ENCODE data around the gene MYO18B. TPM values are rescaled to one million over a fixed set of nuclear protein-coding genes. Genes with fewer than 3 reads are reported as not detected.

Gene MYO18B
- total RNA-seq, 1 experiment from 2014 or later: 0.11 TPM

DNA sequence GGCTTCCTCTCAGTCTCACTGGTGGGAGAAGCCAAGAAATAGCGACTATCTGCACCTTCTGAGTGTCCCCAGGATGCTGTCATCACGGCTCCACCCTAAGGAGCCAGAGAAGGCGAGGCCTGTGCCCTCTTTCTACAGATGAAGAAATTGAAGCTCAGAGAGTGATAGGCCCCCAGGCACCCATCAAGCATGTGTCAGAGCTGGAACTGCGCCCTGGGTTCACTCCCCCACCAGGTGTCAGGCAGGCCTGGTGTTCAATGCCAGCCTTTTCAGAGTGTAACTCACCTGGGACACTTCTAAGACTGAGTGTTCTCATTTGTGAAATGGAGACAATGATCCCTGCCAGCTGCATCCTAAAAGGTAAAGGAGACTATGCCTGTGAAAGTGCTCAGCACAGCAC lies 299.9 kb downstream of the MYO18B start:
- Histone ChIP-seq H3K27ac (no peak overlapping the region), H3K4me3 (no peak overlapping the region), H3K27me3 (replicated peaks) (no peaks in the 10 kb centered on the region), H3K36me3 (no peaks in the 10 kb centered on the region), H3K4me1 (replicated peaks) (peaks cover 4% of the 10 kb centered on the region; the same call in 1 of the 2 replicates), H3K9me3 (replicated peaks) (no peaks in the 10 kb centered on the region)
- DNase-seq (ENCODE audit: low read depth in 1 of 2, low spot score in 2 of 2): no peak

DNA sequence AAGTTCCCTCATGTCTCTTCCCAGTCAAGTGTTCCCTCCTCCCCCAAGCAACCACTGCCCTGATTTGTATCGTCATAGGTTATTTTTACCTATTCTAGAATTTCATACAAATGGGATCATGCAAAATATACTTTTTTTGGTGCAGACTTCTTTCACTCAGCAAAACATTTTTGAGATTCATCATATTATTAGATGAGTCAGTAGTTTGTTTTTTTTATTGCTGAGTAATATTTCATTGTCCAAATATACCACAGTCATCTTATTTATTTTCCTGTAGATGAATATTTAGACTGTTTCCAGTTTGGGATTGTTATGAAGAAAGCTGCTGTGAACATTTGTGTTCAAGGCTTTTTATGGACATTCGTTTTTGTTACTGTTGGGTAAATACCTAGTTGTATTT lies 301.0 kb downstream of the MYO18B start:
- H3K36me3 ChIP-seq: no peaks in the 10 kb centered on the region
- H3K4me3 ChIP-seq: no peak overlapping the region

DNA sequence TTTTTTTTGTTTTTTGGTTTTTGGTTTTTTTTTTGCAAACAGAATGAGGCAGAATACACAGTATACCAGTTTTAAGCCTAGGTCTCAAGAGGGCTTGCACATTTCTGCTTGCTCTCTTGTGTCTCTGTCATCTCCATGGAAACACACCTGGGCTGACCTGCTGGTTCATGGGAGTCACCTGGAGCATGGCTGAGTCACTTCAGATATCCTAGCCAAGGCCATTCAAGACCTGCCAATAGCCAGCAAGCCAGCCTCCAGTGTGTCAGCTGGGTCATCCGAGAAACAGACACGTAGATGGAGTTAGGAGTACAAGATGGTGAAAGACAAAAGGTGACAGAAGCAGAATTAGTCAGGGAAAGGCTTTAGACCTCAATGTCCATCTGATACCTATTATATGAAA lies 303.1 kb downstream of the MYO18B start:
- no peak overlapping the region for H3K27ac ChIP-seq
- peaks cover 5% of the 10 kb centered on the region; the same call in 1 of the 2 replicates for H3K27me3 ChIP-seq (replicated peaks)
- H3K9me3 ChIP-seq (replicated peaks): no peaks in the 10 kb centered on the region
- H3K36me3 ChIP-seq: no peaks in the 10 kb centered on the region
- no peak overlapping the region for H3K4me3 ChIP-seq
- peaks cover 4% of the 10 kb centered on the region; the same call in 1 of the 2 replicates for H3K4me1 ChIP-seq (replicated peaks)
- DNase-seq (ENCODE audit: low read depth in 1 of 2, low spot score in 2 of 2): no peak

More for the DNA sequence above, 301.0 kb downstream of the MYO18B start:
- DNase-seq (ENCODE audit: low read depth in 1 of 2, low spot score in 2 of 2): peak in 1 of 2 experiments; percentile 31
- H3K27me3 ChIP-seq (replicated peaks): no peaks in the 10 kb centered on the region
- H3K9me3 ChIP-seq (replicated peaks): no peaks in the 10 kb centered on the region
- H3K4me1 ChIP-seq (replicated peaks): peaks cover 4% of the 10 kb centered on the region; the same call in 1 of the 2 replicates
- no peak overlapping the region for H3K27ac ChIP-seq

DNA sequence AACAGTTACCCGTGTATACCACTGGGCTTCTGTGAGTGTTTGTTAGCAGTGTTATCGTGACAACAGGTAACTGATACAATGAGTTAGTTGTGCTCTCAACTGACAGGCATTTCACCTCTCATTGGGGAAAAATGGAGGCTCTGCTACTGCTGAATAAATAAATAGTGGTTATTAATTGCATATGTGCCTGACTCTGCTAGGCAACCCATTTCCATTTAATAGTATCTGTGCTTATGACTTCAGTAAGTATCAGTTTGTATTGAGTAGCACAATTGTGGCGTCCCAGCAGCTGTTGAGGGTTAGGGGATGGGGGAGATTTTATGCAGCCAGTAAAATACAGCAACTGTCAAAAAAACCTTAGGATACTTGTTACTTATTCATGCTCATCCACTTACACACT lies 303.9 kb downstream of the MYO18B start:
- Histone ChIP-seq H3K27ac (no peak overlapping the region), H3K36me3 (no peaks in the 10 kb centered on the region), H3K9me3 (replicated peaks) (no peaks in the 10 kb centered on the region), H3K27me3 (replicated peaks) (peaks cover 5% of the 10 kb centered on the region; the same call in 1 of the 2 replicates), H3K4me3 (no peak overlapping the region), H3K4me1 (replicated peaks) (peaks cover 4% of the 10 kb centered on the region; the same call in 1 of the 2 replicates)
- no peak for DNase-seq (ENCODE audit: low read depth in 1 of 2, low spot score in 2 of 2)

DNA sequence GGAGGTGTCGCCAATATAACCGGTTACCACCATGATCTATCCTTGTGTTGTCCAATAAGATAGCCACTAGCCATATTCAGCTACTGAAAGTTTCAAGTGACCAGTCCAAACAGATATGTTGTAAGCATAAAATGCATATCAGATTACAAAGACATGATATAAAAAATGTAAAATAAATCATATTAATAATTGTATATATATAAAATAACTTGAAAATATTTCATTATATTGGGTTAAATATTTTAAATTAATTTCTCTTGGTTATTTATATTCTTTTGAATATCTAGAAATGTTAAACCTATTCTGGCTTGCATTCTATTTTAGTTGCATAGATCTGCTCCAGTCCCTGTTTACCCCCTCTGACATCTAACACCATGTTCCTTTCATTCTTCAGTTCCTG lies 305.5 kb downstream of the MYO18B start:
- Histone ChIP-seq H3K27ac (no peak overlapping the region), H3K4me3 (no peak overlapping the region), H3K4me1 (replicated peaks) (peaks cover 4% of the 10 kb centered on the region; the same call in 1 of the 2 replicates), H3K27me3 (replicated peaks) (peaks cover 12% of the 10 kb centered on the region; the same call in 1 of the 2 replicates), H3K9me3 (replicated peaks) (no peaks in the 10 kb centered on the region), H3K36me3 (no peaks in the 10 kb centered on the region)
- no peak for DNase-seq (ENCODE audit: low read depth in 1 of 2, low spot score in 2 of 2)

DNA sequence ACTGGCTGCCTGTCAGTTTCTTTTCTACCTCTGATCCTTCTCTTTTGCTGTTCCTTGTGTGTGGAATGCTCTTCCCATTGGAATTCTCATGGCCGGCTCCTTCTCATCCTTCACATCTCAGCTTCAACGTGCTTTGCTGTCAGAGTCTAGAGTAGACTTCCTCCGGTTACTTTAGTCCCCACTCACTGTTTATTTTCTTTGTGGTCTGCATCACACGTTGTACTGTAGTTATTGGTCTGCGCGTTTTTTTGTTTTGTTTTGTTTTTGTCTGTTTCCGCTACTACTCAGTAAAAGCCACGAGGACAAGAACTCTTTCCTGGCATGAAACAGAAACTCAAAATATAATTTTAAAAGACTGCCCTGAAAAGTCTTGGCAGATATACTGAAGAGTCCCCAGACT lies 305.9 kb downstream of the MYO18B start:
- peaks cover 12% of the 10 kb centered on the region for H3K27me3 ChIP-seq (replicated peaks)
- no peaks in the 10 kb centered on the region for H3K36me3 ChIP-seq
- H3K27ac ChIP-seq: no peak overlapping the region
- peak in 1 of 2 experiments; percentile 42 for DNase-seq (ENCODE audit: low read depth in 1 of 2, low spot score in 2 of 2)
- H3K9me3 ChIP-seq (replicated peaks): no peaks in the 10 kb centered on the region
- H3K4me3 ChIP-seq: no peak overlapping the region
- H3K4me1 ChIP-seq (replicated peaks): peaks cover under 1% of the 10 kb centered on the region; the same call in 1 of the 2 replicates

DNA sequence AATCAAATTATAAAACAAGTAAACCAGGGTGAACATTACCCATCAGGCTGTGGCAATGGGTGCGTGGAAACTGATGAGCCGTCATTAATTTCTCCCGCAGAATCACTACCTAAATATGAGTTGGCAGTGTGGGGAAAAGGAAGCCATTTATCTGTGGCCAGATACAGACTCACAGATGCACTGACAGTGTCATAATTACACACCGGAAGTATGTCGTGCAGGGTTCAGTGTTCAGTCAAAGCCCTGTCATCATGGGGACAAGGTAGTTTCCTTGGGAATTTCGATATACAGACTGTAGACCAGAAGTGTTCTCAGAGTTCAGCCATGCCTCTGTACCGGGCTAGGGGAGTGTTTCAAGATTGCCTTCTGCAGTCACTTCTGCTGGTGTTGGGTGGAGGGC lies 308.1 kb downstream of the MYO18B start:
- H3K4me3 ChIP-seq: no peak overlapping the region
- no peaks in the 10 kb centered on the region for H3K4me1 ChIP-seq (replicated peaks)
- H3K27me3 ChIP-seq (replicated peaks): peaks cover 18% of the 10 kb centered on the region
- no peaks in the 10 kb centered on the region for H3K9me3 ChIP-seq (replicated peaks)
- no peak for DNase-seq (ENCODE audit: low read depth in 1 of 2, low spot score in 2 of 2)
- no peak overlapping the region for H3K27ac ChIP-seq
- H3K36me3 ChIP-seq: no peaks in the 10 kb centered on the region

DNA sequence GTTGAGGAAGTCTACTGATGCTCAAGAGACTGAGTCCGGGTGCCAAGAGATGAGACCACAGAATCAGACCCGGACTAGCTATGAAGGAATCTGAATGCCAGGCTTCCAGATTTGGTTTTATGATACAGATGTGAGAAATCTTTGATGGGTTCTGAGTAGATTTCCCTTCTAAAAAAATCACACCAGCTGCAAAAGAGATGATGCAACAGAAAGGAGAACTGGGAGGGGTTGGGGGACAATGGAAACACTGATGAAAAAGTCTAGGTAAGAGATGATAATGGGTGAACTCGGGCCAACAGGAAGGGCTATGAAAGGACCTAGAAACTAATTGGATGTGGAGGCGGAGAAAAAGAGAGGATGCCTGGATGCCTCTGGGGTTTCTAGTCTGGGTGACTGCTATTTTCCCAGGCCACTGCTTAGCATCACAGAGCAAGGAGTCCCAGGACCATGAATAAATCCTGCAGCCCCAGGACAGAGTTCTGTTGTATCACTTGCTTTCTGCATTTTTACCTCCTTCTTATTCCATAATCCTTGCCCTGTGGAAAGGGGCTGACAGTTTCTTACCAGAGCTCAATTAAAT lies 311.8 kb downstream of the MYO18B start:
- no peak for DNase-seq (ENCODE audit: low read depth in 1 of 2, low spot score in 2 of 2)
- H3K27ac ChIP-seq: no peak overlapping the region

DNA sequence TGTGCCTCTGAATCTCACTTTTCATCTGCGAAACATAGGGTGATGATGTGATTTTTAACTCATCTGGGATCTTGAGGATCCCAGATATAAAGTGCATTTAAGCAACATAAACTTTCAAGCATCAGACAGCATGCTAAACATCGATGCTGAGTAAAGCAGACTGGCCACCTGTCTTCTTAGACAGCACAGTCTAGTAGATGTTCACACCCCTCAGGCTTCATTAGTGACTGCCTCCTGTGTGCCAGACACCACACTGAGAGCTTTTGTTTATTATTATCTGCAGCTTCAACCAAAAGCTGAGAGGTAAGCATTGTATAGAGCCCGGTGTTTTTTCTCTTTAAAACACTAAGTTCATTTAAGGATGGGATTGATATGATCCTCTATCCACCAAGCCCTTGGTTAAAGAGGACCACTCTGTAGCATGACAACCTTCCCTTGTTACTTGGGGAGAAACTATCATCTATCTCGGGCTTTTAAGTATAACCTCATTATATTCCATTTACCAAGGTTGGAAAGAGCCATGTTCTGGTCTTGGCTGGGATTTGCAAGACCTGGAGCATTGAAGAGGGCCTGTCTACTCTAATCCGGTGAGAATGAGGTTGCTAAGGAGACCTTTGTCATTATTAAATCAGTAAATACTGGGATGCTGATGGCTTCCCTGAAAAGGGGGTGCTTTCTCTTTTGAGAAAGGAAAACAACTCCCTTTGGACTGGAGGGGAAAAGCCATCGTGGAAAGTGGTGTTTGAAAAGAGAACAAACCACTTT lies 313.0 kb downstream of the MYO18B start:
- DNase-seq (ENCODE audit: low read depth in 1 of 2, low spot score in 2 of 2): no peak
- Histone ChIP-seq H3K9me3 (replicated peaks) (no peaks in the 10 kb centered on the region), H3K36me3 (no peaks in the 10 kb centered on the region), H3K4me3 (no peak overlapping the region), H3K27me3 (replicated peaks) (peaks cover 28% of the 10 kb centered on the region), H3K4me1 (replicated peaks) (no peaks in the 10 kb centered on the region), H3K27ac (no peak overlapping the region)

More for the DNA sequence above, 311.8 kb downstream of the MYO18B start:
- Histone ChIP-seq H3K36me3 (no peaks in the 10 kb centered on the region), H3K27me3 (replicated peaks) (peaks cover 32% of the 10 kb centered on the region), H3K9me3 (replicated peaks) (no peaks in the 10 kb centered on the region), H3K4me1 (replicated peaks) (no peaks in the 10 kb centered on the region), H3K4me3 (no peak overlapping the region)

DNA sequence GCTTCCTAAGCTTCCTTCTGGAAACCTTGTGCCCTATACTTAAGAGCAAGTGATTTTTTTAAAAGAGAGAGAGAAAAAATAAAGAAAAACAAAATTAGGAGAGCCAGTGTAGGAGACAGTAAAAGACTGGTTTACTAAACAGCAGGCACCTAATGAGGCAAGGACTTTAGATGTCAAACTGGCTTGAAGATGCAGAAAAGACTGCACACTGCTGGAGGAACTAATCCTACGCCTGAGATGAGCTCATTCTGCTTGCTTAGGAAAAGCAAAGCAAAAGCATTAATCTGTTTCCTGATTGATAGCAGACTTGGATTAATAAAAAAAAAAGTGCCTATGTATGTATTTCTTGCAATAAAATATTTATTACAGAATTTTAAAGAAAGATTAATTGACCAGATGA lies 313.7 kb downstream of the MYO18B start:
- peaks cover 28% of the 10 kb centered on the region for H3K27me3 ChIP-seq (replicated peaks)
- no peaks in the 10 kb centered on the region for H3K4me1 ChIP-seq (replicated peaks)
- H3K36me3 ChIP-seq: no peaks in the 10 kb centered on the region
- no peak overlapping the region for H3K27ac ChIP-seq
- H3K4me3 ChIP-seq: no peak overlapping the region
- DNase-seq (ENCODE audit: low read depth in 1 of 2, low spot score in 2 of 2): no peak
- no peaks in the 10 kb centered on the region for H3K9me3 ChIP-seq (replicated peaks)

DNA sequence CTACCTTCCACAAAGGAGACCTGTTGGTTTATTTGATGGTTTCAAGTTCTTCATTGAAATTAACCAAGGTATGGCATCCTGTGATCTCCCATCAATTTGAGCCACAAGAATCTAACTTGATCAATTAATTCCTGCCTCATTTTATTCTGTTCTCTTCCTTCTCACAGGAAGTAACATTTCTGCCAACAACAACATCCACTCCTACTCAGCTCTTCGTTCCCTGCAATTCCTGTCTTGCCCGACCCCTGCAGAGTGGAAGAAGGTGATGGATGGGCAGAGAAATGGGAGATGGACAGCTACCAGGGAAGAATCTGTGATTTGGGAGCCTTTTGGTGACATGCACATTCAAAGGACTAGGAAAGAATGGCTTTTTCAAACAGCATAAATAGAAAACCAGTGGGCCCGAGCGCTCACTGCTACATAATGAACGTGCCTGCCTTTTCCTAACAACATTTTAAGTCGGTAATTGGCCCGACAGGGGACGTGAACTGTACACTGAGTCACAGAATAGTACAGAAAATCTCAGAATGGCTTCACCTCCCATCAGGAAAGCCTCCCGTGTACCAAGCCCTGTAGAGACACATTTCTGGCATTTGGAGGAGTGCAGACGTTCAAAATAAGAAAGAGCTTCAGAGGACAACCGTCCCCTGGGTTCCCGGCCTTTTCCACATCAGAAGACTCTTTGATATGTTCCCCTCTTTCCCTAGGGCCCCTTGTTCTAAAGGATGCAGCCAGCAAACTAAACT lies 314.6 kb downstream of the MYO18B start:
- Histone ChIP-seq H3K4me3 (no peak overlapping the region), H3K36me3 (no peaks in the 10 kb centered on the region), H3K4me1 (replicated peaks) (no peaks in the 10 kb centered on the region), H3K9me3 (replicated peaks) (no peaks in the 10 kb centered on the region), H3K27ac (no peak overlapping the region), H3K27me3 (replicated peaks) (peaks cover 28% of the 10 kb centered on the region)
- no peak for DNase-seq (ENCODE audit: low read depth in 1 of 2, low spot score in 2 of 2)

DNA sequence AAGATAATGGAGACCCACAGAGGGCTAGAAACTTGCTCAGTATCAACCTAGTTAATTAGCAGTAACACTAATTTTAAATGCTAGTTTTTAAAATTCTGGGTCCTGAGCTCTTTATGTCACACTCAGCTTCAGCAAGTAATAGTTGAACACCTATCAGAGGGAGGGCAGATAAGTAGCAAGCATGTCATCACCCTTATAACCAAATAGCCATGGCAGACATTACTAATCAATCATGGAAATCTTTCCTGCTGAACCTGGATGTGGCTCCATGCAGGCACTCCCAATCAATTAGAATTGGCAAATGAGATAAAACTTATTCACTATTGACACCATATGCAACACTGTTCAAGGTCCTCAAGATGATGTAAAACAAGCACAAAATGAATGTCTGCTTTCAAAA lies 315.7 kb downstream of the MYO18B start:
- no peak for DNase-seq (ENCODE audit: low read depth in 1 of 2, low spot score in 2 of 2)
- Histone ChIP-seq H3K36me3 (no peaks in the 10 kb centered on the region), H3K4me3 (no peak overlapping the region), H3K4me1 (replicated peaks) (no peaks in the 10 kb centered on the region), H3K27ac (no peak overlapping the region), H3K9me3 (replicated peaks) (no peaks in the 10 kb centered on the region), H3K27me3 (replicated peaks) (peaks cover 21% of the 10 kb centered on the region)

DNA sequence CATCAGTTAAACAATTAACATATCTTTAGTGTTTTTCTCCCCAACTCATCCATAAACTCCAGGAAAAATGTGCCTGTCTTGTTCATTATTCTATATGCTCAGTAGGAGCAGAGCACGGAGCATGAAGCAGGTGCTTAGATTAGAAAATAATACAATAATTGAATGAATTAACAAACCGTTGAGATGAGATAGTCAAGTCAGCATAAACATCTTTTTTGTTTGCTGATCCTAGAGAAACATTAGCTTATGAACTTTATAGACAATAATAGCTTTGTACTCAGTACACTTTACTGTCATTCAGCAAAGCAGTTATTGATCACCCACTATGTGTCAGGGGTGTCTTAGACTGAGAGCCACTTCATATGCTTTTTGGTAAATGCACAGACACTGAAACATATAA lies 322.1 kb downstream of the MYO18B start:
- no peaks in the 10 kb centered on the region; the same call in 1 of the 2 replicates for H3K27me3 ChIP-seq (replicated peaks)
- no peak for DNase-seq (ENCODE audit: low read depth in 1 of 2, low spot score in 2 of 2)
- no peaks in the 10 kb centered on the region for H3K36me3 ChIP-seq
- no peaks in the 10 kb centered on the region for H3K9me3 ChIP-seq (replicated peaks)
- no peak overlapping the region for H3K27ac ChIP-seq
- no peak overlapping the region for H3K4me3 ChIP-seq
- H3K4me1 ChIP-seq (replicated peaks): no peaks in the 10 kb centered on the region

DNA sequence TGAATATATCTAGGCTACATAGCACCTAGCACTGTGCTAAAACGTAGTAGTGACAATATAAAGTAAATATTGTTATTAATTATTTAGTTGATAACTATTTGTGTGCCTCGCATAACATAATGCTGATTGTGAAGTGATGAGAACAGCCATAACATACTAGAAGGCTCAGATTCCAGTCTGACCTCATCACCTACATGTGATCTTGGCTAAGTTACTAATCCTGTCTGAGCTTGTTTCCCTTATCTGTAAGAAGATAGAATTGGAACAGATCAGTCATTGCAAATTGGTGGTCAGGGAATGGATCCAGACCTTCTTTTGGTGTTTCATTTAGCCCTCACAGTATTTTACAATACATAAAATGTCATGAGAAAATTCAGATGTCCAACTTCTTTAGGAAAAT lies 323.9 kb downstream of the MYO18B start:
- no peak overlapping the region for H3K27ac ChIP-seq
- H3K27me3 ChIP-seq (replicated peaks): no peaks in the 10 kb centered on the region; the same call in 1 of the 2 replicates
- H3K4me1 ChIP-seq (replicated peaks): no peaks in the 10 kb centered on the region

More for the DNA sequence above, 323.9 kb downstream of the MYO18B start:
- Histone ChIP-seq H3K4me3 (no peak overlapping the region), H3K36me3 (no peaks in the 10 kb centered on the region), H3K9me3 (replicated peaks) (no peaks in the 10 kb centered on the region)
- no peak for DNase-seq (ENCODE audit: low read depth in 1 of 2, low spot score in 2 of 2)
